ENCODE results near the gene CCDC174. TPM values are rescaled to one million over a fixed set of nuclear protein-coding genes. Genes with fewer than 3 reads are reported as not detected.

The CCDC174 gene
- total and polyA plus RNA-seq, 2 of the 4 experiments (the other 2 are of a cell fraction) = 5.9 to 9.6 TPM

GRCh38 chr3:14700891-14701290 is 49.3 kb downstream of the CCDC174 start:
- DNase-seq (no peak), ATAC-seq (ENCODE audit: low read depth) (no peak)
- Histone ChIP-seq H2BK15ac (ENCODE audit: low read depth, low read length) (no peak overlapping the region), H2AK5ac (ENCODE audit: low read depth, low read length) (no peak overlapping the region), H3K9me3 (ENCODE audit: control insufficient read depth, insufficient read depth, low read length) (no peaks in the 10 kb centered on the region), H4K5ac (ENCODE audit: low read depth, low read length) (no peak overlapping the region), H3K4ac (ENCODE audit: low read depth, low read length) (no peak overlapping the region), H4K20me1 (ENCODE audit: insufficient read depth, low read length) (no peaks in the 10 kb centered on the region), H2BK120ac (ENCODE audit: low read depth, low read length) (no peak overlapping the region), H3K79me1 (ENCODE audit: low read depth in 1 of 2, low read length in 2 of 2) (no peaks in the 10 kb centered on the region), H4K8ac (ENCODE audit: low read depth in 2 of 2, low read length in 2 of 2) (no peak overlapping the region), H3K18ac (ENCODE audit: low read depth, low read length) (no peak overlapping the region), H2AK9ac (replicated peaks; ENCODE audit: low read depth, low read length, poor library complexity) (no peak overlapping the region), H3K23ac (ENCODE audit: low read depth, low read length) (no peak overlapping the region), H3K4me1 (ENCODE audit: control insufficient read depth, insufficient read depth, low read length) (no peaks in the 10 kb centered on the region), H3K9ac (ENCODE audit: low read depth, low read length) (no peak overlapping the region), H3K27me3 (ENCODE audit: control insufficient read depth, insufficient read depth, low read length) (peaks cover 4% of the 10 kb centered on the region), H2AFZ (replicated peaks; ENCODE audit: low read length, poor library complexity) (no peak overlapping the region), H4K91ac (ENCODE audit: insufficient read depth, low read depth, low read length) (no peak overlapping the region), H2BK20ac (ENCODE audit: low read depth, low read length) (no peak overlapping the region), H2BK5ac (ENCODE audit: low read depth, low read length, poor library complexity, severe bottlenecking) (no peak overlapping the region), H3K27ac (ENCODE audit: insufficient read depth, low read length) (no peak overlapping the region), H3K56ac (ENCODE audit: extremely low read depth, insufficient read depth, low read length) (no peak overlapping the region), H3K14ac (replicated peaks; ENCODE audit: low read depth, low read length) (no peak overlapping the region), H3K4me2 (ENCODE audit: low read depth, low read length) (no peak overlapping the region), H3K4me3 (ENCODE audit: insufficient read depth, low read depth, low read length) (no peak overlapping the region), H3K9me1 (ENCODE audit: insufficient read depth, low read length) (no peaks in the 10 kb centered on the region), H3K36me3 (ENCODE audit: control insufficient read depth, insufficient read depth, low read length) (no peaks in the 10 kb centered on the region)
- no TSS peak for BruUV-seq (replicated peaks)
- in situ Hi-C loops (cut with MboI; ENCODE audit: low sequenced_read_pairs) = no loop called here
- intact Hi-C loops (cut with micrococcal nuclease) = no loop called here
- TF ChIP-seq USF2 (IDR thresholded peaks at IDR 0.05; ENCODE audit: low read depth, low read length) (no peak), CEBPB (IDR thresholded peaks at IDR 0.05; ENCODE audit: low read depth, low read length) (no peak), CTCF (conservative IDR thresholded peaks at IDR 0.05; ENCODE audit: low read depth, low read length) (no peak)
- ChIA-PET POLR2A (ENCODE audit: unreplicated experiment) (no interaction called here), CTCF (no interaction called here)
- 60% methylated on average over 2 of the region's 3 CpGs; no CpG with 5 or more reads in 1 of the 2 experiments for WGBS, 2 experiments (ENCODE audit: extremely low coverage in 2 of 2, insufficient read length in 1 of 2)
- dilution Hi-C loops (cut with HindIII; ENCODE audit: low sequenced_read_pairs, unreplicated experiment) = no loop called here

All from IMR-90 (cell line).